PFSK-1 (cell line): Measurements from ENCODE around the gene ATP13A1.

Experiments used
- FOXP2 ChIP-seq: optimal IDR thresholded peaks from 2 replicates; pipeline ENCODE3; 2011; ENCODE audit warnings: borderline replicate concordance, control low read depth, inconsistent platforms; ENCODE audit not compliant: insufficient read depth; ENCODE audit errors: extremely low read length, extremely low read depth
- POLR2AphosphoS5 ChIP-seq: IDR thresholded peaks from 2 replicates; pipeline ENCODE4 v1.6.1; 2012; ENCODE audit warnings: low read depth, mild to moderate bottlenecking, control low read depth, low read length, moderate library complexity
- SIN3A ChIP-seq: IDR thresholded peaks from 2 replicates; pipeline ENCODE4 v1.6.1; 2012; ENCODE audit warnings: mild to moderate bottlenecking, low read length, moderate library complexity, borderline replicate concordance; ENCODE audit not compliant: insufficient read depth
- TAF1 ChIP-seq: IDR thresholded peaks from 2 replicates; pipeline ENCODE4 v1.6.1; 2012; ENCODE audit warnings: low read length, control low read depth, borderline replicate concordance; ENCODE audit not compliant: insufficient read depth
- TF ChIP-seq, protein P1 (sequence below), 2 experiments: IDR thresholded peaks; 2 replicates each; pipeline versions ENCODE4 v1.6.1 to v1.8.0; 2011 to 2012; ENCODE audit warnings: low read depth in 2 of 2, low read length in 2 of 2, control low read depth in 1 of 2, inconsistent platforms in 1 of 2, mild to moderate bottlenecking in 1 of 2, moderate library complexity in 1 of 2; ENCODE audit not compliant: insufficient read depth in 1 of 2

Gene ATP13A1

DNA sequence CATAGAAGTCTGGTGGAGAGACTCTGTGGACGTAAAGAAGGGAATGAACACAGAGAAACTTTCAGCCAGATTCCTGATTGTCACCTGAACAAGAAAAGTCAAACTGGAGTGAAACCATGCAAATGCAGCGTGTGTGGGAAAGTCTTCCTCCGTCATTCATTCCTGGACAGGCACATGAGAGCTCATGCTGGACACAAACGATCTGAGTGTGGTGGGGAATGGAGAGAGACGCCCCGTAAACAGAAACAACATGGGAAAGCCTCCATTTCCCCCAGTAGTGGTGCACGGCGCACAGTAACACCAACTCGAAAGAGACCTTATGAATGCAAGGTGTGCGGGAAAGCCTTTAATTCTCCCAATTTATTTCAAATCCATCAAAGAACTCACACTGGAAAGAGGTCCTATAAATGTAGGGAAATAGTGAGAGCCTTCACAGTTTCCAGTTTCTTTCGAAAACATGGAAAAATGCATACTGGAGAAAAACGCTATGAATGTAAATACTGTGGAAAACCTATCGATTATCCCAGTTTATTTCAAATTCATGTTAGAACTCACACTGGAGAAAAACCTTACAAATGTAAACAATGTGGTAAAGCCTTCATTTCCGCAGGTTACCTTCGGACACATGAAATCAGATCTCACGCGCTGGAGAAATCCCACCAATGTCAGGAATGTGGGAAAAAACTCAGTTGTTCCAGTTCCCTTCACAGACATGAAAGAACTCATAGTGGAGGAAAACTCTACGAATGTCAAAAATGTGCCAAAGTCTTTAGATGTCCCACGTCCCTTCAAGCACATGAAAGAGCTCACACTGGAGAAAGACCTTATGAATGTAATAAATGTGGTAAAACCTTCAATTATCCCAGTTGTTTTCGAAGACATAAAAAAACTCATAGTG, 15.9 kb upstream of the ATP13A1 start:
- TF ChIP-seq TAF1 (no peak), POLR2AphosphoS5 (no peak), SIN3A (no peak), FOXP2 (no peak)
- TF ChIP-seq, protein P1, sequence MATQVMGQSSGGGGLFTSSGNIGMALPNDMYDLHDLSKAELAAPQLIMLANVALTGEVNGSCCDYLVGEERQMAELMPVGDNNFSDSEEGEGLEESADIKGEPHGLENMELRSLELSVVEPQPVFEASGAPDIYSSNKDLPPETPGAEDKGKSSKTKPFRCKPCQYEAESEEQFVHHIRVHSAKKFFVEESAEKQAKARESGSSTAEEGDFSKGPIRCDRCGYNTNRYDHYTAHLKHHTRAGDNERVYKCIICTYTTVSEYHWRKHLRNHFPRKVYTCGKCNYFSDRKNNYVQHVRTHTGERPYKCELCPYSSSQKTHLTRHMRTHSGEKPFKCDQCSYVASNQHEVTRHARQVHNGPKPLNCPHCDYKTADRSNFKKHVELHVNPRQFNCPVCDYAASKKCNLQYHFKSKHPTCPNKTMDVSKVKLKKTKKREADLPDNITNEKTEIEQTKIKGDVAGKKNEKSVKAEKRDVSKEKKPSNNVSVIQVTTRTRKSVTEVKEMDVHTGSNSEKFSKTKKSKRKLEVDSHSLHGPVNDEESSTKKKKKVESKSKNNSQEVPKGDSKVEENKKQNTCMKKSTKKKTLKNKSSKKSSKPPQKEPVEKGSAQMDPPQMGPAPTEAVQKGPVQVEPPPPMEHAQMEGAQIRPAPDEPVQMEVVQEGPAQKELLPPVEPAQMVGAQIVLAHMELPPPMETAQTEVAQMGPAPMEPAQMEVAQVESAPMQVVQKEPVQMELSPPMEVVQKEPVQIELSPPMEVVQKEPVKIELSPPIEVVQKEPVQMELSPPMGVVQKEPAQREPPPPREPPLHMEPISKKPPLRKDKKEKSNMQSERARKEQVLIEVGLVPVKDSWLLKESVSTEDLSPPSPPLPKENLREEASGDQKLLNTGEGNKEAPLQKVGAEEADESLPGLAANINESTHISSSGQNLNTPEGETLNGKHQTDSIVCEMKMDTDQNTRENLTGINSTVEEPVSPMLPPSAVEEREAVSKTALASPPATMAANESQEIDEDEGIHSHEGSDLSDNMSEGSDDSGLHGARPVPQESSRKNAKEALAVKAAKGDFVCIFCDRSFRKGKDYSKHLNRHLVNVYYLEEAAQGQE (IDR thresholded peaks at IDR 0.05; ENCODE audit: insufficient read depth in 1 of 2, low read depth in 2 of 2, low read length in 2 of 2): no peak

DNA sequence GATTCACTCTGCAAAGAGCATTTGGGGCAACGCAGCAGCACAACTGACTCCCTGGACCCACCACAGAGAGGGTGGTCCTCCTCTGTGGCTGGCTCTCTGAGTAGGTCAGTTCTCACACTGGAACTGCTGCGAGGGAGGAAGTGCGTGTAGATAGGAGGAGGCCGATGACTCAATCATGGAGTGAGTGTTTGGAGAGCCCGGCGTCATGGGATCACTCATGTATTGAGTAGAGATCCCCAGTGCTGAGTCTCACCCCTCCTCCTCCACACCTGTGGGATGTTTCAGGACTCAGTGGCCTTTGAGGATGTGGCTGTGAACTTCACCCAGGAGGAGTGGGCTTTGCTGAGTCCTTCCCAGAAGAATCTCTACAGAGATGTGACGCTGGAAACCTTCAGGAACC, 14.1 kb upstream of the ATP13A1 start:
- TF ChIP-seq POLR2AphosphoS5: no peak
- no peak for TF ChIP-seq FOXP2
- no peak for TF ChIP-seq SIN3A
- TF ChIP-seq, protein P1 (IDR thresholded peaks at IDR 0.05; ENCODE audit: insufficient read depth in 1 of 2, low read depth in 2 of 2, low read length in 2 of 2): no peak
- TF ChIP-seq TAF1: no peak

DNA sequence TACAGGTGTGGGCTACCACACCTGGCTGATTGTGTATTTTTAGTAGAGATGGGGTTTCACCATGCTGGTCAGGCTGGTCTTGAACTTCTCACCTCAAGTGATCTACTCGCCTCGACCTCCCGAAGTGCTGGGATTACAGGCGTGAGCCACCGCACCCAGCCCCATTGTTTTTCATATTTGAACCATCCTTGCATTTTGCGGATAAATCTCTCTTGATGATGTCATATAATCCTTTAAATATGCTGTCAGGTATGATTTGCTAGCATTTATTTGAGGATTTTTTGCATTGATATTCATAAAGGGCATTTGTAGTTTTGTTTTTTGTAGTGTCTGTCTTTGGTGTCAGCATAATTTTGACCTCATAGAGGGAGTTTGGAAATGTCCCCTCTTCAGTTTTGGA, 10.8 kb upstream of the ATP13A1 start:
- TF ChIP-seq, protein P1 (IDR thresholded peaks at IDR 0.05; ENCODE audit: insufficient read depth in 1 of 2, low read depth in 2 of 2, low read length in 2 of 2): no peak
- TF ChIP-seq TAF1: no peak

DNA sequence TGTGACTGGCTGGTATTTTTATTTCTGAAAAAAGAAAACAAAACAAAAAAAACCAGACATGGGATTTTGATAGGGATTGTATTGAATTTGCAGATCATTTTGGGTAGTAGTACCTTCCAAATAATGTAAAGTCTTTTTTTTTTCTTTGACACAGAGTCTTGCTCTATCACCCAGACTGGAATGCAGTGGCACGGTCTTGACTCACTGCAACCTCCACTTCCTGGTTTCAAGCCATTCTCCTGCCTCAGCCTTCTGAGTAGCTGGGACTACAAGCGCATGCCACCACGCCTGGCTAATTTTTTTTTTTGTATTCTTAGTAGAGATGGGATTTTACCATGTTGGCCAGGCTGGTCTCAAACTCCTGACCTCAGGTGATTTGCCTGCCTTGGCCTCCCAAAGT, 9.3 kb upstream of the ATP13A1 start:
- TF ChIP-seq POLR2AphosphoS5: no peak
- no peak for TF ChIP-seq TAF1
- TF ChIP-seq, protein P1 (IDR thresholded peaks at IDR 0.05; ENCODE audit: insufficient read depth in 1 of 2, low read depth in 2 of 2, low read length in 2 of 2): no peak
- no peak for TF ChIP-seq SIN3A
- TF ChIP-seq FOXP2: no peak
